Eye (tissue), 1 donor: ENCODE results near the gene TEX261.

Experiments used
- DNase-seq: peaks from one replicate; pipeline ENCODE4 v3.0.0-alpha.2; 2015

TEX261 gene

DNA sequence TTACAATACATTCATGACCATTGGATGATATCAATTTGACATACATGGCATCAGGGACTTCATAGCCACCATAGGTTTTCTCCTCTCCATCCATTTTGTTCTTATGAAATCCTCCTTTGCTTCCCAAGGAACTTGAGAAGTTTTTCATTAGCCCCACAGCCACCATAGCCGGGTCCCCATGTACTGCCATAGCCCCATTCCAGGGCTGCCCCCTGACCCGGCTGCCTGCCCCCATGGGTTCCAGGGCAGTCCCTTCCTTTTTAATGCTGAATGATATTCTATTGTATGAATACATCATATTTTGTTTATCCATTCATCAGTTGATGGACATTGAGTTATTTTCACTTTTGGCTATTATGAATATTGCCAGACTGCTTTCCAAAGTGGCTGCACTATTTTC, 38.5 kb downstream of the TEX261 start:
- no peak for DNase-seq

DNA sequence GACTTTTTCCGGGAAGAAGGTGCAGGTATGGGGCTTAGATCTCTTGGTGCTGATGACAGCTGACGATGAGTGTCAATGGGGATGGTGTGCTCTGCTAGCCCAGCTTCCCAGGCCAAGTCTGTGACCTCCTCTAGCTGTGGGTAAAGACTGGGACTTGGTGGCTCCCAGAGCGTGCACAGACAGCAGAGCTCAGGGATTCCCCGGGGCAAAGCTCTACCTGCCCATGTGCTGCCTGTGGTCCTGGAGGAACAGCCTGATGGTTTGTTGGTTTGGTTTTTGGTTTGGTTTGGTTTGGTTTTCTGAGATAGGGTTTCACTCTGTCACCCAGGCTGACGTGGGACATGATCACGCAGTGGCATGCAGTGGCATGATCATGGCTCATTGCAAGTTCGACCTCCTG, 39.8 kb downstream of the TEX261 start:
- DNase-seq, result no peak

DNA sequence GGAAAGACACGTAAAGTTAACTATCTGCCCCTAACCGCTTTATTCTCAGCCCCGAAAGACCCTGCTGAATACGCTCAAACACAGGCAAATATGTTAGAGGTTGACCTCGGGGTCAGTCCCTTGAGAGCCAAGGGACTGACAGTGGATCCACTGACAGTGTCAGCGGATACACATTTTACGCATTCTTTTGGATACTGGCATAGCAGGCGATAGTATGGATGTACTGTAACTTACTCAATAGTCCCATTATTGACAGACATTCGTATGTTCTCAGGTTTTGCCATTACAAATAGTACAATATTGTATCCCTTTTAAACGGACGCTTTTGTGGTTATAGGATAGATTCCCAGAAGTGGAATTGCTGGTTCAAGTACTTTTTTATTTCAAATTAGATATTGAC, 45.6 kb downstream of the TEX261 start:
- peak; percentile 30 for DNase-seq

DNA sequence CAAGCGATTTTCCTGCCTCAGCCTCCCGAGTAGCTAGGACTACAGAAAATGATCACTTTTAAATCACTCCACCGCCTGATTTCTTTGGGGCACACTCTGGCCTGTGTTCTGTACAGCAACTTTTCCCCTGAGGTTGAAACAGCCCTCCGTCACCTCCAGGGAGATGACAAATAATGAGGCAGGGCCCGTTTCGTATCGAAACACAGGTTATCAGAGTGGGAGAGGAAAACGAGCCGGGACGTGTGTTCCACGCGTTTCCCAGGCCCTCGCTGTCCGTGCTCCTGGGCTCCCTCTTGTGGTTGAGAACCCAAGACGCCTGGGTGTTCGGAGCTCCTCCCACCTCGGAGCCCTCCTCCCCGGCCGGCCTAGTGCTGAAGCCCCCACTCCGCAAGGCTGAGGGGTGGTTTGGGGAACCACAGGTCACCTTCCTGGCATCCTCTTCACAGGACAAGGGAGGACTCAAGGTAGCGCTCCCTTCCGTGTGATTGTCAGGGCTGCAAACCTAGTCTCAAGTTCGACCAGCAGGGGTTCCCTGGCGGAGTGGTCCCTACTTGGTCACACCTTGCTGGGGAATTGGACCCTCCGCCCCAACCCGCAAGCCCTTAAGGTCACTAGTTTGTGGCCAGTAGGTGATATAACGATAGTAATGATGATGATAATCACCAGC, 46.2 kb downstream of the TEX261 start:
- DNase-seq, result peak; percentile 94

DNA sequence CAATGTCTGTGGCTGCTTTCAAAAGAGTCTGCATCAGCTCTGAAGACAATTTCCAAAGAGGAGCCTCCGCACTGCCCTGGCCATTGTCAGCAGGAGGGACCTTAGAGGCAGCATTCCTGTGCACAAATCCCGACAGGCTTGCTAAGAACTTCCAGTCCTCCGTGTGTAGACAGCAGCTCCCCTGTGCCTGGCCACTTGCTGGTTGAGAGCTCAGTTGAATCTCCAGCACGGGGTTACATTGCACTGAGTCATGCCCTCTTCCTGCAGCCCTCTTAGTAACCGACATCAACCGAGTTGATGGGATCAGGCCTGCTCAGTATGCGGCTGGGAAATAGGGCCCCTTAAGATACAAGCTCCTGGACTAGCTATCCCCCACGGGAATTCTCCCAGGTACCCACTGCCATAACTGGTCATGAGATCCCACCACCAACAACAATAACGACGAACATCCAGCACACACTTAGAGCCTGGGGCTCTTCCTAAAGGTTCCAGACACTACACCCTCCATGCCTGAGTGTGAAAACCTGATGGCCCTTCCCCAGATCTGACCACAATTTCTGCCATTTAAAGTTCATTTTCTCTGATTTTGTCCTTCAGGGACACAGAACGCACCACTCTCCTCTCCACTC, 47.0 kb downstream of the TEX261 start:
- DNase-seq, result no peak

DNA sequence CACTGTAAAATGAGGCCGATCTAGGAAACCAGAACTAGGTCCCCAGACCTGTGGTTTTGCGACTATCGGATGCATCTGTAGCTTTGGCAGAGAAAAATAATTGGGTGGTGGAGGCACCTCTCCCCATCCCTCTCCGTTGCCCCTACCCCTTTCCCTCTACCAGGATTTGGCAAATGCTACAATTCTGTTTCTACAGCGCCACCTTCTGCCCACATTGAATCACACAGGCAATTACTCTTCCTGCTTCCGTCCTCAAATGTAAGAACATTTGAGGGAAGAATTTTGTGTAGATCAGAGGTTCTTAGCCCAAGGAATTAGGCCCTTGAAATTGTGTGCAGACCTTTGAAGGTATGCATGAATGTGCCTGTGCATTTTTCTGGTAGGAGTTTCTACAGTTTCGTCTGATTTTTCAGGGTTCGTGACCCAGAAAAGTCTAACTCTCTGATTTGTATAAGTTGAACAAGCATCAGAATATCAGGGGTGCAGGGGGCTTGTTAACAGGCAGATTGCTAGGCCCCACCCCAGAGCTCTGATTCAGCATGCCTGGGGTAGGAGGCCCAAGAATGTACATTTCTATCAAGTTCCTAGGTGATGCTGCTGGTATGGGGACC, 47.7 kb downstream of the TEX261 start:
- peak; percentile 93 for DNase-seq

DNA sequence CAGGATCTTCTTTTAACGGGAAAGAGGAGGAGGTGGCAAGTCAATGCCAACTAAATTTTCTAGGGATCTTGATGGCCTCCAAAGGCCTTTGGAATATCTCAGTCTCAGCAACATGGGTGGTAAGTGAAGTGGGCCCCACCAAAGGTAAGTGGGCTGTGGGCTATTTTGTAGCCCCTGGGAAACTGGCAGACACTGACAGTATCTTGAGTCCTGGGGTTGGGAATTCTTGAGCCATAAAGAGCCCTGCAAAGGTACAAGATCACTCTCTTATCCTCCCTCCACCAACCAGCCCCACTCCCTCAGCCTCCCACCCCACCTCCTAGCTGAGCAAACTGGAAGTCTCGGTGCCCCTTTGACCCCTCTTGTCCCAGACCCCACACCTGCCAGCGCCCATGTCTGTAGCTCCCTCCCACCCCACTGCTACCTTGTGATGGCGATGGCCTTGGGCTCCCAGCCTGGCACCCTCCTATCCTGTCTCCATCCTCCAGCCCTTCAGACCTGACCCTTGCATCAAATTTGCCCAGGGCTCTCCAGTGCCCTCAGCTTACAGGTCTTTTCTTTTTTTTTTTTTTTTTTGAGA, 50.5 kb downstream of the TEX261 start:
- DNase-seq, result no peak

DNA sequence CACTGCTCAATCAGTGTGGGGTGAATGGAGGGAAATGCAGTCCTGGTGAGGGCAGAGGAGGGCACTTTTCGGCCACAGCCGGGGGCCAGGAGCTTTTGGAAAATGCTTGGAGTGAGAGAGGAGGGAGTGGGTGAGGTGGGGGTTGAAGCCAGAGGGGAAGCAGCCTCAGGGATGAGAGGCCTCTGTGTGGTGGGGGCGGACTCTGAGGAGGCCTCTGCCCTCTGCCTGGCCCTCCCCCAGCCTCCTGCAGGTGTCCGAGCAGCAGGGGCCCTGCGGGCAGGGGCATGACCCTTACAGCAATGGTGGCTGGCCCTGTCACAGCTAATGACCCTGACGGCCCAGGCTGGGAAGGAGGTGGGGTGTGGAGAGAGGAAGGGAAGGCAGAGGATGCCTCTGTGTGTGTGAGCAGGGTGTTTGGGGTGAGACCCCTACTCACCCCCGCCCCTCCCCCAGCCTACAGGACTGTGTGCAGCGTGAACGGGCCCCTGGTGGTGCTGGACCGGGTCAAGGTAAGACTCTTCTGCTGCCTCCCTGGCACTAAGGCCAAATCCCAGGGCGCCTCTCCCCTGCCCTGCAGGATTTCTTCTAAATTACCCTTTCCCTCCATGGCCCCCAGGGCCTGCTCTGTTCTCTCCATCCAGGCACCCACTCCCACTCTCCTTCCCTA, 51.3 kb downstream of the TEX261 start:
- peak; percentile 69 for DNase-seq

DNA sequence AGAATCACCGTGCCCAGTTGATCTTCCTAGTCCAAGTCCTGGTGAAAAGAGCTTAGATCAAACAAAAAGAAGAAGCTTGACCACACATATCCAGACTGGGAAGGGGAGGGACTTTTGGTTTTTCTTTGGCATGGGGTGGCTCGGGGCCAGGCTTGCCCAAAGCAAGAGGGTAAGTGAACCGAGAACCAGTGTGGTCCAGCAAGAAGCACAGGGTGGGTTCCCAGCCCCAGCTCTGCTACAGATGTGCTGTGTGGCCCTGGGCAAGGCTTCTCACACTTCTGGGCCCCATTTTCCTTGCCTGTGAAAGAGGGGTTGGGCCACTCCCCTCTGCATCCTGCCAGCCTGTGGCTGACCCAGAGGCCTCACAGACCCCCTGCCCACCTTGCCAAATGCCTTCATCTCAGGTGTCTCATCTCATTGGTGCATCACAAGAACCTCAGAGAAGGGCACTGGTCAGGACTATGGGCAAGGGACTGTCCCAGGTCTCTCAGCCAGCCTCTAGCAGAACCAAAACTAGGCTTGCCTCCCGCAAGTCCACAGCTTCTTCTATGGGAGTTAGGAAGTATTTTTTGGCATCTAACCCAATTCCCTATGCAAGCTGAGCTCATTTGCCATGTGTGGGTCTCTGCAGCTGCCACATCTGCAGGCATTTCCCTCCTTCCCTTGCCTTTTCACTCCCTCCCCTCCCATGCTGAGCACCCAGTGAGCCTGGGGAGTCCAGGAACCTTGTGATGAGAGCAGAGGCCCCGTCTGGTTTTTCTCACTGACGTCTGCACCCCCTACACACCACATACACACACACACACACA, 52.1 kb downstream of the TEX261 start:
- DNase-seq, result no peak

DNA sequence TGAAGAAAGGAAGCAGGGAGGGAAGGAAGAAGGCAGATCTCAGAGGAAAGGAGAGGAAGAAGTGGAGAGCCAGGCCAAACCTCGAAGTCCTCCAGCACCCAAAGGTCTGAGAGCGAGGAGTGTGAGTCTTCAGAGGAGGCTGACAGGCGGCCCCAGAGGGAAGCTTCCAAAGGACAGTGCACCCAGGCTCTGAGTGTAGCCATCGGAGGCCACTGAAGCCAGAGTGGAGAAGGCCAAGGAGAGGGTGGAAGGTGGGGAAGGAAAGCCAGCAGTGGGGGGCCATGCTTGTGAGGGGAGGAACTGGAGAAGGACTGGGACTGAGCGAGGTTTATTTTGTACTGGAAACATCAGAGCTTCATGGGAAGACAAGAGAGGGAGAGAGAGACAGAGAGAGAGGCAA, 53.0 kb downstream of the TEX261 start:
- DNase-seq, result no peak

DNA sequence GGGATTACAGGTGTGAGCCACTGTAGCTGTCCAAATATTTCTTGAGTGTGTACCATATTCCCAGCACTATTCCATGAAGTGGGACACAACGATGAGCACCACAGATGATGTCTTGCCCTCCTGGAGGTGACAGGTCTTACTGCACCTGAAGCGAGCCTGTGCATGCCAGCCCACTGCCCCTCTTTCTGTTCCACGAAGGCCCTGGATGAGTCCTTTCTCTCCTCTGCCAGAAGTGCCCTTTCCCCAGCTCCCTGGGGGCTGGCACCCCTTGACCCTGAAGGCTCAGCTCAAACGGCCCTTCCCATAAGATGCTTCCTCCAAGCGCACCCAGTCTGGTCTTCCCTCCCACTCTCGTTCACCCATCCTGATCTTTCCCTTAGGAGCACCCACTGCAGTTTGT, 53.5 kb downstream of the TEX261 start:
- DNase-seq, result no peak

DNA sequence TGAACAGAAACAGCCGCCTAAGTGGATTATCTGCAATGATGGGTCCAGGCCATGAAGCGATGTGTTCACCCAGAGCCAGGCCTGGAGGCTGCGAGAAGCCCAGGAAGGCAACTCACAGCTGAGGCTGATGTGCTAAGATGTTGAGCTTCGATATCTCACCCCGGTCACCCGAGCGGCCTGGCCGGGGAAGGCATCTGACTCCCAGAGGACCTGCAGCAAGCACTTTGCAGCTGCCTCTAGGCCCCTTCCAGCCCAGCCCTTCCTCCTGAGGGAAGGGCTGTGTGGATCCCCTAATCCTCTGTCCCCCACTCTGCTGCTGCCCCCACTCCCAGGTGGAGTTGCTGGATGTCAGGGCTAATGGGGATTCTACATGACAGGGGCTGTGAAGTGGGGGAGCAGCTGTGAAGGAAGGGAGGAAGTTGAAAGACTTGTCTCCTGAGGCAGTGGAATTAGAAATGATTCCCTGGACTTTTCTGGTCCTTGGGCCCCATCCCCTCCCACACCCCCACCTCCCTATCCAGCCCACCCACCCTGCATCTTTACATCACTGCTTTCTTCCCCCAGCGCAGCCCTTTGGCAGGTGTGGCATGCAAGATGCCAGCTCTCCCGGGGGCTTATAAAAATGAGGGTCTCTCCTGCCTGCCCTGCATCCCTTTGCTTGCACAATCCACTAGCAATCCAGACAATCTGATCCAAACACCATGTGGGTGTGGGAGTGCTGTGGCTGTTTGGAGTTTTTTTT, 54.7 kb downstream of the TEX261 start:
- peak; percentile 71 for DNase-seq

DNA sequence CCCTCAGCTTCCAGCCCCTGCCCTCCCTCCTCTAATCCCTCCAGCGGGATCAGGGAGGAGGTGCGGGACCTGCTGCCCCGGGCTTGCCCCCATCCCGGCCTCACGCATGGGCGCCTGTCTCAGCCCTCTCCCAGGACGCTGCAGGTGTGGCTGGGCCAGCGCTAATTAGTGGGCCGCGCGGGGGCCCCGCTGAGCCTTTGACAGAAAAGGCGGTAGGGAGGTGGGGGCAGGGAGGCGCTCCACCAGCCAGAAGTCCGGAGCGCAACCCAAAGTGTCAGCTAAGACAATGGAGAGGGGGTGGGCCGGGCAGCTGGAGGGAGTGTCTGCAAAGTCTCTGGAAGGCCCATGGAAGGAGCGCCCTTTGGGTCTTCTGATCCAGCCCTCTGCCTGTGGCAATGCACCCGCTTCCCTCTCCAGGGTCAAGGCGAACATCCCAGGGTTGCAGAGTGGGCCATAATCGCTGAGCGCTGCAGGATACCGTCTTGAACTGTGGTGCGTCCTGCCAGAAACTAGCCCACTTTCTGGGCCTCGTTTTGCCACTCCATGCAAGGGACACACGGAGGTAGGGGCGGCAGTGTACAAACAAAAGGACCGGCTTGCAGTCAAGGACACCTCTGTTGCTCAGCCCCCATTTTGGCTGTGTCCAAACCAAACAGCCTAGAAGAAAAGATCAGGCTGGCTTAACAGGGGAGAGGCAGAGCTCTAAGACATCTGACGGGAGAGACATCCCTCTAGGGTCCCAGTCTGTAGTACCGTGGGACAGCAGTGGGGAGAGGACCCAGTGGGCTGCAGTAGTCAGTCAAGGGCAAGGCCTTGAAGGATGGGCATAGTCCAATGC, 55.5 kb downstream of the TEX261 start:
- DNase-seq, result peak; percentile 83

DNA sequence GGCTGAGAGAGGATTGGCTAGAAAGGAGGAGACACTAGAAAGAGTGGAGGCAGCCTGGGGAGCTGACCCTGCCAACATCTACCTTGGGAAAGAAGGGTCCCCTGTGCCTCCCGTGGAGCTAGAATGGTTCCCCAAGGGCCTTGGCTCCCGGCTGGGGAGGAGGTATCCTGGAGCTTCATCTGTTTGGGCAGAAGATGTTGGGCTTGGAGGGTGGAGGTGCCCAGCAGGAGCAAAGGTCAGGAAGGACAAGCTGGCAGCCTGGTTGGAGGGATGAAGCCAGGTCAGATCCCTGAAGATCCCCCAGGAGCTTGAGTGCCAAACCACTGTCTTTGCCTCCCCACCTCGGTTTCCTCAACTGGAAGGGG, 56.1 kb downstream of the TEX261 start:
- no peak for DNase-seq

DNA sequence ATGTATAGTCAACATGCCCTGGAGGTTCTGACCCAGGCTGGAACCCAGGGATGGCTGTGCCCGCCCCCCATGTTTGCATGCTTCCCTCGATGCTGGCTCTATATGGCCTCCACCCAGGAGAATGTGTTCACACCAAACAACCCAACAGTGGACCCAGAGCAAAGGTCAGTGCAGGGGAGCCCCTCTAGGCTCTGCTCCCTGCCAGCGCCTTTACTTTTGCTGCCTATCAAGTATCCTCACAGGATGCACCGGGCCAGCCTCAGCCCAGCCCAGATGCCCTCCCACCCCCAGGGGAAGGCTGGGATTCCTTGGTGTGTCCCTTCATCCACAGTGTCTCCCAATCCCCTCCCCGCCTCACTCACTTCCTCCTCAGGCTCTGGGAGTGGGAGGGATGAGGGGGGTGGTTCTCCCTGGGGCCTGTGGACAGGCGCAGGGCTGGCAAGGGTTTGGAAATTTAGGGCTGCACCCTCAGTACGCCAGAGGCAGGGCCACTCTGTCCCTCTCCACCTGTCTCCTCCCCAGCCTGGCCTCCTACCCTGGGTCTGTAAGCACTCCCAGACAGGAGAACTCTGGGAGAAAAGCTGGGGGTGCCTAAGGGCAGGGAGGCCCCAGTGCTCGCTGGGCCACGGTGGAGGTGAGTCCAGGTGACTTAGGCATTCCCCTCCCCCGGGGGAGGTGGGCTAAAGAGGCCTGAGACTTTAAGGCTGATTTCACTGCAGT, 56.6 kb downstream of the TEX261 start:
- no peak for DNase-seq

DNA sequence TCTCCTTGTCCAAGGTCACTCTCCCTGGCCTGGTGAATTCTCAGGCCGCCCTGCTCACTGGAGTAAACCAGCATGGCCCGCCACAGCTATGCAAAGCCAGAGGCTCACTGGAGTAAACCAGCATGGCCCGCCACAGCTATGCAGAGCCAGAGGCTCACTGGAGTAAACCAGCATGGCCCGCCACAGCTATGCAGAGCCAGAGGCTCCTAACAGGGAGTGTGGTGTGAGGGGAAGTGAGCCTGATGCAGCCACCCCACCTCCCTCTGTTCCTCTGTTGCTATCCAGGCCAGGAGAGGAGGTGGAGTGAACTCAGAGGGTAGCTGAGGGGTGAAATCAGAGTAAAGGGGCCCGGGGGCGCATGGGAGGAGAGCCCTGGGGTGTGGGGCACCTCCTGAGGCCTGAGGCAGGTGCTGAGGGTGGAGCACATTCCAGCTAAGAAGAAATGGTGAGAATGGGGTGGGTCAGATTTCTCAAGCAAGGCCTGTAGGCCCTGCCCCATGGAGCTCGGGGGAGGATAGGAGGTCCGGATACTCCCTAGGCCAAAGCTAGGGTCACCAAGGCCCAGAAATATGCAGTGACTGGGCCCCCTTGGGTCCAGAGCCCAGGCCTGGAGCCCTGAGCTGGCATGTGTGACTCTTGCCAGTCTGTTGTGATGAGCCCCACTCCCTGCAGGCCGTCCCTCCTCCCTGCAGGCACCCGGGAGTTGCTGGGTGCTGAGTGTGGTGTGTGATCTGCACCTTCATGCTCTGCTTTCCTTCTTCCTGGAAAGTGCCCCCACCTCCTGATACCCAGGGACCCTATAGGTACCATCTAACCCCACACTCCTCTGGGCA, 57.5 kb downstream of the TEX261 start:
- DNase-seq, result no peak

DNA sequence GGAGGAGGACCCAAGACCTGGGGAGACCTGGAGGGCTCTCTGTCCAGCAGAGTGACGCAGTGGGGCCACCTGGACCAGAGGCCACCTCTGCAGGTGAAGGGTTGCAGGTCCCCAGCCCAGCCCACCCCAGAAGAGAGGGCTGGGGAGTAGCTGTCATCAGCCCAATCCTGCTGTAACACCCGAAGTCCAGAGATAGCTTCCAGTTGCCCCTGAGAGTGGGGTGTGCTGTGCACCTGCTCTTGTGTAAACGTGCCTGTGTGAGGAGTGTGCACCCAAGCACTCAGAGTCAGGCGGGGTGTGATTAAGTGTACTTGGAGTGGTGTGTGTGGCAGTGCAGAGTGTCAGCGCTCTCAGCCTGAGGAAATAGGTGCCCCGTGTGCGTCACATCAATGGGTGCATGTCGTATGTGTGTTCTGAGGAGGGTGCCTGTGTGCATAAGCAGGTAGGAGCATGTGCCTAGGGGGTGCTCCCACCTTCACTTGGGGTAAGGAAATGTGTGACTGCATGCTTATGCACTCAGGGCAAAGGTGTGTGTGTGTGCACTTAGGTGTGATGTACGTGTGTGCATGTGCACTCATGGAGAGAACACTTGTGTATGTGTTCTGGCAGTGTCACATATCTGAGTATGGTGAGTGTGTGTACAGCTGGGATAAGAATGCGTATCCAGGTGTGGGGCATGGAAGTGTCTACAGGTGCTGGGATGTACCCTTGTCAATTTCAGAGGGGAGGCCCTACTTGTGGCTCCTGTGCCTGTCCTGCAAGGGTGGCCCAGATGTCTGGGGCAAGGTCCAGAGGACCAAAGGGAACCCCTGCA, 58.3 kb downstream of the TEX261 start:
- DNase-seq, result no peak
